NCI-H524 (cell line): ENCODE data around the gene NEURL1.
A peak's percentile ranks its signal among the peaks of the same experiment; 100 is the strongest.
"Not testable (repeated sequence)": the region's sequence is repeated elsewhere in the genome, so short reads cannot be mapped to it uniquely, and the experiment has no call there.

Experiments used
- DNase-seq, 2 experiments: peaks; one replicate each; lab custom pipeline; 2025; lab: John Stamatoyannopoulos, UW

NEURL1 gene

DNA sequence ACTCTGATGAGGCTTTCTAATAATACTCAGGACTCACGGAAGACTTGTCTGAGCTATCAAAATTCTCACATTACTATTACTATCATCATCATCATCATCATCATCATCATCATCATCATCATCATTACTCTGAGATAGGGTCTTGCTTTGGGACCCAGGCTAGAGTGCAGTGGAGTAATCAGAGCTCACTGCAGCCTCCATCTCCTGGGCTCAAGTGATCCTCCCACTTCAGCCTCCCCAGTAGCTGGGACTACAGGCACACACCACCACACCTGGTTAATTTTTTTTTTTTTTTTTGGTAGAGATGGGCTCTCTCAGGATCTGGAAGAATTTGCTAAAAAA lies 112.6 kb downstream of the NEURL1 start:
- DNase-seq, result not testable (repeated sequence)

DNA sequence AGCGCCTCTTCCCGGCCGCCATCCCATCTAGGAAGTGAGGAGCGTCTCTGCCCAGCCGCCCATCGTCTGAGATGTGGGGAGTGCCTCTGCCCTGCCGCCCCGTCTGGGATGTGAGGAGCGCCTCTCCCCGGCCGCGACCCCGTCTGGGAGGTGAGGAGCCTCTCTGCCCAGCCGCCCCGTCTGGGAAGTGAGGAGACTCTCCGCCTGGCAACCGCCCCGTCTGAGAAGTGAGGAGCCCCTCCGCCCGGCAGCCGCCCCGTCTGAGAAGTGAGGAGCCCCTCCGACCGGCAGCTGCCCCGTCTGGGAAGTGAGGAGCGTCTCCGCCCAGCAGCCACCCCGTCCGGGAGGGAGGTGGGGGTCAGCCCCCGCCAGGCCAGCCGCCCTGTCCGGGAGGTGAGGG lies 113.5 kb downstream of the NEURL1 start:
- DNase-seq, result not testable (repeated sequence)

DNA sequence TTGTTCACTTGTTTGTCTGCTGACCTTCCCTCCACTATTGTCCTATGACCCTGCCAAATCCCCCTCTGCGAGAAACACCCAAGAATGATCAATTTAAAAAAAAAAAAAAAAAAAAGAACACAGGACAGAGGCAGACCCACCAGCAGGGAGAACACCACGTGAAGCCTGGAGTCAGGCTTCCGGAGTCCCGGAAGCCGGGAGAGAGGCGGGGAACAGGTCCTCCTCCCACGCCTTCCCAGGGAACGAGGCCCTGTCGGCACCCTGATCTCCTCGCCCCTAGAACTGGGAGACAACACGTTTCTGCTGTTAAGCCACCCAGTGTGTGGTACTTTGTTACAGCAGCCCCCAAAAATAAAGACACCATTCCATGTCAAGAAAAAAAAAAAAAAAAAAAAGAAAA lies 114.6 kb downstream of the NEURL1 start:
- not testable (repeated sequence) for DNase-seq

DNA sequence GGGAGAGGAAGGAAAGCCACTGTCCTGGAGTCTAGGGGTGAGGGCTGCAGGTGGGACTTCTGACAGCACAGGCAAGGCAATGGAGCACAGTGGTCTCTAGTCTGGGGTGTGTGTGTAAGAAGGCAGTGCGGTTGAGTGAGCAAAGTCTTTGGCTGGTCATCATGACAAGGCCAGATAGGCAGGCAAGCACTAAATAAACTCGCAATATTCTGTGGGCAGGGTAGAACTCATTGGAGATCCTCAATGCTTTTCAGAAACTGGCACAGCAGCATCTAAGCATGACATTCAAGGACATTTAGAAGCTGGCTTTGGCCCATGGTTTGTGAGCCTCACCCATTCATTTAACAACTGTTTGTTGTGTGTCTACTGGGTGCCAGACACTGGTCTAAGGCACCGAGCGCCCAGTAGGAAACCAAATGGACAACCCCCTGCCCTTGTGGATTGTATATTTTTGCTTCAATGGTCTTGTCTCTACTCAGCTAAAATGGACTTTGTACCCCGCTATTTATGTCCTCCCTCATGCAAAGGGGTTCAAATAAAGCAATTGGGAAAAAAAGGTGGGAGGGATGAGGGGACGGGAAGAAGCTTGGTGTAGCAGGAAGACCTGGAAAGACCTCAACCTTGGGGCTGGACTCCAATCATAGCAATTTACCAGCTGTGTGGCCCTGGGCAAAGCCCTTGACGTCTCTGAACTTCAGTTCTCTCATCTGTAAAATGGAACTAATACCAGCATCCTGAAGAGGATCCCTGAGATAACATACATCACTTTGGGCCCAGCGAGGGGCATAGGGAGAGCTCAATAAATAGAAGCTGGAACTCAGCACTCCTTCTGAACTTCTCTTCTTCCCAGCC lies 116.0 kb downstream of the NEURL1 start:
- DNase-seq, result no peak

DNA sequence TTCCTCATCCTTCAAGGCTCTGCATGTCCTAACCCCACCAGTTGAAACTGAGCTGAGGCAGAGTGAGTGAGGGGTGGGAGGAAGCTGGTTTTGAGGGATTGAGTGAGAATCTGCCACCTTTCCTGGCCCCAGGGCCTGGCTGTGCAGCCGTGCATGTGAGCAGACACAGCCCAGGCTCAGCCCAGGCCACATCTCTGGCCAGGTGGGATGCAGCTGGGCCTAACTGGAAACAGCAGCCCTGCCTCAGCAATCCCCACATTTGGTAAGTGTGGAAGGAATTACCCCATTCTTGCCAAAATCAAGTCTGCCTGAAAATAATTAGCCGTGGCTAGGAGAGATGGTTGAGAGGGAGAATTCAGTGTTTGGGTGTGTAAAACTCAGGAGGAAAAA lies 116.6 kb downstream of the NEURL1 start:
- no peak for DNase-seq

DNA sequence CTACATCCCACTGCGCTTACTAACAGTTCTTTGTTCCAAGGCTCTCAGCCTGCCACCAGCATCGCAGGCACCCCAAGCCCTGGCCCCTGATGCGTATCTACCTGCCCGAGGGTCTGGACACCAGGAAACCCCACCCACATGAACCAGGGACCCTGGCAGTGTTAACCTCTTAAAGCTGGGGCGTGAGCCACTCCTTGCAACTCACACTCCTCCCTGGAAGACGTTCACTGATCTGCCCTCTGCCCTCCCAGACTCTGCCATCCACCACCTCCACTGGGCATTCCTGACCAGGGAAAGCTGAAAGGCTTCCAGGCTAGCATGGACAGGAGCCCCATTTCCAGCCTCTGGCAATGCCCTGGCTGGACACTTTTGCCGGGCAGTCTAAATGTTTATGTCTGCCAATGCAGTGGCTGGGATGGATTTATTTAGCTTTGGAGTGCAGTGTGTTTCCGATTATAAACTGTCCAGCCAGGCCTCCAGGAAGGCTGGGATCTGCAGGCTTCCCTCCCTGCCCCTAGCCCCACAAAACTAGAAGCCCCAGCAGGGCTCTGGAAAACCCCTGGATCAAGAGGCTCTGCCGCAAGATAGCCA lies 117.5 kb downstream of the NEURL1 start:
- no peak for DNase-seq

DNA sequence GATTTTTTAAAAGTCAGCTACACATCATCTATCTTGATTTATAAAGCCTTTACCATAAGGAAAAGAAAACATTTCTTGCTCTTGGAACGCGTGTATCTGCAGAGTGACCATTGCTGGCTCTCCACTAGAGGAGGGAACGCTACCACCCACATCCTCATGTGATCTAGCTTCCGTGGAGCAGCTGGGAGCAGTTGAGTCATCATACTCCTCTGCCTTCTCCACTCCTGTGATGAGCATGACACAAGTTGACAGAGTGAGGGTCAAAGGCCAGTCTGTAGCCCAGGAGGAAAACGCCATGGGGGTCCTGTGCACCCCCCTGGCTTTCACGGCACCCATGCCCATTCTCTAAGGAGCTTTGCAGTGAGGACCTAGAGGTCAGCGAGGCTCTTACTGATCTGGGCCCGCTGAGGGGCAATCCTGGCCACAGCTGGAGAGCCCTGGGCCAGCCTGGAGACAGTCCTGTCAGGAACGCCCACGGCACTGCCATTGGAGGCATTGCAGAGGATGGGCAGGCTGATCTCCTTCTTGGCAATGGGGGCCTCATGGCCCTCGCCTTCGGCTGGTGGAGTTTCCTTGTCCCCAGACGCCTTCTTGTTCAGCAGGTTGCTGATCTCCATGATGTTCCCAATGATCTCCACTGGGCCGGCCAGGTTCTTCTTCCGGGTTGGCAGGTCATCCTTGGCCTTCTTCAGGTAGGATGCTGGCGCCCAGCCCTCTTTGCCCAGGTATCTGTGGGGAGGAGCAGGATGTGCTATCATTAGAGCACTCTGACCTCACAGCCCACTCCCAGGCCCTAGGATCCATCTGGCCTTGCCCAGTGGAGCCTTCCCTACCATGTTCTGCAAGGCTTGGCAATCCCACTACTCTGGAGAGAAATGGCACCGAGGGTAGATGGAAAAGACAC lies 119.2 kb downstream of the NEURL1 start:
- no peak for DNase-seq

DNA sequence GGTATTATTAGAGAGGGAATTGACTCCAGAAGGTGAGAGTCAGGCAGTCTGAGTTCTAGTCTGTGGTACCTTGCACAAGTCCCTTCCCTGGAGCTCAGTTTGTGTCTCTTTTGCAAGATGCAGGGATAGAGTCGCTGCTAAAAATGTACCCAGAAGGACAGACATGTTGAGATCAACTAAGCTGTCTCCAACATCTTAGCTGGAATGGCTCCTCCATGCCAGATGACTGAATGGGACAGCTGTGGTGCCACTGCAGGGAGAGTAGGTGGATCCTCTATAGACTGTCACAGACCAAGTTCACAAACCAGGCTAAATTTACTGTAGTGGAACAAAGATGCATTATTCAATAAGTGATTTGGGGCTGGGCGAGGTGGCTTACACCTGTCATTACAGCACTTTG lies 120.1 kb downstream of the NEURL1 start:
- DNase-seq, result no peak

DNA sequence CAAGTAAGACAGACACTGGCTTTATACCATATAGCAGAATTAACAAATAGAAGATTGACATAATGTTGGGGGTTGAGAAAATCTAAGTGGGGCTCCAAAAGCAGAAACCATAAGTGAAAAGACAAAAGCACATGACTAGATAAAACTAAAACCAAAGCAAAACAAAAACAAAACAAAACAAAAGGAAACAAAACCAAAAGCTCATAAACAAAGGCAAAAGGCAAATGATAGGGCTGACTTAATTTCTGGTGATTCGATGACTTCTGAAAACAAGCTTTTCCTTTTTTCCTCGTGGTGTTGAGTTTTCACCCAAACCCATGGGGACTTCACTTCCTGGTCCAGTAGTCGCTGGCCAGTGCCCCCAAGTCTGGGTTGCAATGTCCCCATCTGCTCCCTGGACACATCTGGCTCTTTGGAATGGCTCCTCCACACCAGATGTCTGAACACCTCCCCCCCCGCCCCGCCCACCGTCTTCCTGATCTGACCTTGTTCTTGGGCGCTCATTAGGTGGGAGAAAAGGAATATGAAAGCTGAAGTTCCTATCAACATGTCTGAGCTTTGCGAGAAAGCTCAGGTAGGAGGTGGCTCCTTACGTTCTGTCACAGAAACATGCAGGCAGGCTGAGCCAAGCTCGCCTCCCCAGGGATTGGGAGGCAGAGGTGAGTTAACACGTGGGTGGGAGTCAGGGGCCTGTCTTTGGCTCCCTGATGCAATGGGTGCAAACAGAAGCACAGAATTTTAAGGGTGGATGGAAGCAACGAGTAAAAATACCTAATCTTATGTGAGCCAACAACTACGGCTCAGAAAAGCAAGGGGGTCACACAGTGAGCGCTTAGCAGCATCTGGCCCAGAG lies 121.0 kb downstream of the NEURL1 start:
- DNase-seq, result no peak

DNA sequence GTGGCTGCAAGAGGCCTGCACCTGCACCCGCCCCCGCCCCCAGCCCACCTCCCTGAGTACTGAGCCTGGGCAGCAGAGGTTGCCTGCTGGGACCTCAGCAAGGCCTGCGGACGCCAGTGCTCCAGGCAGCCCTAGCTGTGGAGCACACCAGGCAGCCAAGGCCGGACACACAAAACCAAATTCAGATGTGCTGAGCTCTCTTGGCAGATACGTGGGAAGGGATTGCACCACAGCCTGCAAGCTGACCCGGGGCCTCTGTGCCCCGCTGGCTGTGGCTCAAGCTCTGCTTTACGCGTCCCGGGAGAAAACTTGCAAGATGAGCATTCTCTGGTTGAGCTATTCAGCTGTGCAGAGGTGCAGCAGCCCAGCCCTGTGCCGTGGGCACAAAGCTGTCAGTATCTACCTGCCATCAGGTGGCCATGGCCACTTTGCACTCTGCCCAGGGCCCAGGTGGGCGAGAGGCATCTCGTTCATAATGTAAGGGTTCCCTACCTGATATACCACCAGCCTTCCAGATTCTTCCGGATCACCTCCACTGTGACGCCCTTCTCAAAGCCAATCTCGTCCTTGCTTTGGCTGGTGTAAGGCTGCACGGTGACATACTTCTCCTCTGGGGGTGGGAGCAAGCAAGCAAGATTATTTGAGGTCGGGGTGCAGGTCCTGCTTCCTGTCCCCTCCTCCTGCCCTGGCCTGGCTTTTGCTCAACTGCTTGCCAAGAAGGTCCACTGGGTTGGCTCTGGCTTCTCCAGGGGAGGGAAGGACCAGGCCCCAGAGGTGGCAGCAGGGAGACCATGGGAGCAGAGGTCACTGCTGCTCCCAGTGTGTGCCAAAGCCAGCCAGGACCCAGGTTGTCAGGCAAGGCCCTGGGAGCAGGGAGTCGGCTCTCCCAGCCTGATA lies 123.4 kb downstream of the NEURL1 start:
- no peak for DNase-seq

DNA sequence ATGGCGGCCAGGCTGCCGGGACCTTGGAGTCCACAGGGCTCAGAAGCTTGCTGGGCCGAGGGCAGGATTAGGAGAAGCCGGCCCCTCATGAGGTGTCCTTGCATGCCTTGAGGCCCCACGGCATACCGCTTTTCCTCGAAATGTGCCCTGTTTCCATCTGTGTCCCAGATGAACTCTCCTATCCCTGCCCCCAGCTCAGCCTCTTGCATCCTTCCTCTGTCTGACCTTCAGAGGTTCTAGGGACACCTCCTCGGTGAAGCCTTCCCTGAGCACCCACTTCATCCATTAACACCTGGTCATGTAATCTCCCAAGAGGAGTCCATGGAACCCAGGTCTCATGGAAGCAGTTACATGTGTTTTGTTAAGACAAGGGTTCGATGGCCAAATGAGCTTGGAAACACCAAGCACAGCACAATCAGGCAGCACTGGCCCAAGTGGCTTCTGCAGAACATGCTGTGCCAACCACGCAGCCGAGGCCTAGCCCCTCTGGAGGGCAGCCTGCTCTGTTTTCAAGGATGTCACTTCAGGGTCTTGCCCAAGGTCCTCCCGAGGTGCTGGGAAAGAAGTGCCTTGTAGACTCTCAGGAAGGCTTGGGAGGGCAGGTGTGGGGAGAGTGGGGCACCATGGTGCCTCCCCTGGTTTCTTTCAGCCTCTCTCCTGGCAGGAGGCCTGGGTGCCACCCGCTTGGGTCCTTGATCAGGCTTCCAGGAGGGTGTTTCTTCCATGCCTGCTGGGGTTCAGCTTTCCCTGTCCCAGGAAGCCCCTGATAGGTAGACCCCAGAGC lies 124.3 kb downstream of the NEURL1 start:
- no peak for DNase-seq

DNA sequence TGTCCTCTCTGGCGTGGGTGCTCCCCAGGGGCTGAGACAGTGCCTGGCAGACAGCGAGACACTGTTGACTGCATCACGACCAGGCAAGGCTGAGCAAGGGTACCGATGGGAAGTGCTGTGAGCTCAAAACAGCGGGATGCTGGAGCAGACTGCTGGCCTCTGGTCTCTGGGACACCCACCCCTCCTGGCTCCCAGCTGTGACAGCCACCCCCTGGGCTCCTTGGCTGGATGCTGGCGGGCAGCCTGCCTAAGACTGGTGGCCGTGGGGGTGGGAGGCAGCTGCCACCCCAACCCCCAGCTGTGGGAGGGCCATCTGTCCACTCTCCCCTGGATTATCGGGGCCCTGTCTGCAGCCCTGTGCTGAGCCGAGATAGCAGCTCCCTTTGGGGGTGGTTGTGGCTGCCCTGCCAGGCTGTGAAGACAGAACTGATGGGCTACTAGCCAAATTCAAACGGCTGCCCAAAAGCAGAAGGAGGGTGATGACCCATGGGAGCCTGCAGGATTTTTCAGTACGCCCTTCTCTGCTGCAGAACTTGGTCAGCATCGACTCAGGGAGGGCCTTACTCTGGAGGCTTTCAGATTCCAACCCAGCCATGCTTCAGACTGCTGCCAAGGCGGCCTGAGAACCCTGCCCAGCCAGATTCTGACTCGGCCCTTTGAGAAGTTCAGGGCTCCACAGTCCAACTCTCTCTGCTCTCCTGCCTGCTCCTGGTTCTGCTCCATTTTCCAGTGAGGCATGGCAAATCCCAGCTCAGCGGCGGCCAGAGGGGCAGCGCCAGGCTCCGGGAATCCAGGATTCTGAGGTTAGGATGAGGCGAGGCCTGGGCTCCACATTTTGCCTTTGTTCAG lies 125.3 kb downstream of the NEURL1 start:
- DNase-seq, result peak in 1 of 2 experiments; percentile 55

DNA sequence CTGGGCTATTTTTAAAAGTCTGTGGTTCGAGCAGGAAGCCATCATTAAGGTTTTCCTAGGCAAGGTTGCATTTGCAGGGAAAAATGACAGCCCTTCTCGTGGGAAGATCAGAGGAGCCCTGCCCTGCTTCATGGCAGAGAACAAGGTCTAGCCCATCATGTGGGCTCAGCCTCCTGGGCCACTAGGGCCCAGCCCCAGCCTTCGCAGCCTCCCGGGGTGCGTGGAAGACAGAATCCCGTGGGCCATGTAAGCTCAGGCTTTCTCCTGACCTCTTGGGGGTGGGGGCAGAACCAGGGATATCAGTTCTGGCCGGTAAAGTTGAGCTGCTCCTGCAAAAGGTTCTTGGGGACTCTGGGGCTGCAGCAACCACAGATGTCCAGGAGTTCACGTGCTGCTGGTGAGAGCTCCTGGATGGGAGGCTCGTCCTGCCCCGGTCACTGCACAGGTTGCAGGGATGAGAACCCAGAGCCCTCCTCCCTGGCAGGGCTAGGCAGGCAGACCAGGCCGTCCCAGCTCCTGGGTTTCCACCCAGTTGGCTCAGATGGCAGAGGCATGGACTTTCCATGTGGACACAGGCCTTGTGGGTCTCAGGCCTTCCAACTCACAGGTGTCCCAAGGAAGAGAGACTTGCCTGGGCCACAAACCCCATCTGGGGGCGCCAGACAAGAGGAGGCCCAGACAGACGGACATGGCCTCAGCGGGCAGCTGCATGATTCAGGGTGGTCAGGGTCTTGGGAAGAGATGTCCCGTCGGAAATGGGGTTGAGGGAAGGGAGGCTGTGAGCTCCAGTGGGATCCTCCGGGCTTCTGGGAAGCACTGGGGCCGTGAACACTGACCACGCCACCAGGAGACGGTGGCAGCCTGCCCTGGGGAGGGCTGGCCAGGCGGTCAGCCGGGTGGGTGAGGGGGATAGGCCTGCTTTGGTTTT lies 126.2 kb downstream of the NEURL1 start:
- no peak for DNase-seq

DNA sequence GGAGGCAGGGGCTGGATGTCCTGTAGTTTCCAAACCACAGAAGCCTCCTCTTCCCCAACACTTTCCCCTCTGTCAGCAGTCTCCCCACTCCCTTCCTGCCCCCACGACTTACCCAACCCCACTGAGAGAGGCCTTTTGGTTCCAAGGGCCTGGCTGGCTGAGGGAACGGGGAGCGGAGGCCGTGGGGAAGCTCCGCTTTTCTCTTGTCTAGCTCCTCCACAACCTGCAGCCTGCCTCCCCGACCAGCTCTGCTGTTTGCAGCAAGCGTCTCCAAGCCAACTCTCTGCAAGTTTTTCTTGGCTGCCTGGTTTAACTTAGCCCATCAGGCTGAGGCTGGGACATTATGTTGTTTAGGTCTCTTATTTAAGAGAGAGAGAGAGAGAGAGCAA lies 126.8 kb downstream of the NEURL1 start:
- DNase-seq, result no peak

DNA sequence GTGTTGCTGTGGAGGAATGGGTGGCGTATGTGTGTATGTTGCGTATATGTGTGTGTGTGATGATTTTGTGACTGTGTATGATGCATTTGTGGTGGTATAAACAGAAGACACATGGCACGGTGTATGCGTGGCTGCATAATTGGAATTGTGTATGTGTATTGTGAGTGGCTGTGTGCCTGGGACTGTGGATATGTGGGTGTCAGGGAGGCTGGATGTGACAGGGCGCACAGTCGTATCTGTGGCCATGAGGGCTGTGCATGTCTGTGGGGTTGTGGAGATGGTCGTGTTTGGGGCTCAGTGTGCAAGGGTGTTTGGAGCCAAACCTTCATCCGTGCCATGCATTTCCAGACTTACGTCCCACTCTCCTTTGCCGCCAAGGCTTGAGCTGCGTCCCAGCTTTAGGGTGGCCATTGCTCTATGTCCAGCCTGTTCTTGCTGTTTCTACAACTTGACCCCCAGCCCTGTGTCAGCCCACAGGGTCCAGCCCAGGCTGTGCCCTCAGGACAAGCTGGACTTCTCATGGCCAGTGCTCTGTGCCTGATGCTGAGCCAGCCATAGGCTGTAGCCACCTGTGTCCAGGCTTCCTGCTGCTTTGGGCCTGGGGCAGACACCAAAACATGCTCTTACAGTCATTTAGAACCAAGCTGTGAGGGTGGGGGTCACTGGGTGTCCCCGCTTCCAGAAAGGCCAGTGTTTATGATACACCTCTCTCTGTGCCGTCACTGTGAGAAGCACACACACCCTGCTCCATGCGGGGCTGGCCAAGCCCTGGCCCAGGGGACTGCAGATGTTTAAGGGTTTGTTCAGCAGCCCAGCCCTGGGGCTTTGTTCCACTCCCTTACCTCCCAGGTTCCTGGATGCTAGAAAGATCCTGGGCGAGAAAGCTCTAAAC lies 127.6 kb downstream of the NEURL1 start:
- DNase-seq, result no peak

DNA sequence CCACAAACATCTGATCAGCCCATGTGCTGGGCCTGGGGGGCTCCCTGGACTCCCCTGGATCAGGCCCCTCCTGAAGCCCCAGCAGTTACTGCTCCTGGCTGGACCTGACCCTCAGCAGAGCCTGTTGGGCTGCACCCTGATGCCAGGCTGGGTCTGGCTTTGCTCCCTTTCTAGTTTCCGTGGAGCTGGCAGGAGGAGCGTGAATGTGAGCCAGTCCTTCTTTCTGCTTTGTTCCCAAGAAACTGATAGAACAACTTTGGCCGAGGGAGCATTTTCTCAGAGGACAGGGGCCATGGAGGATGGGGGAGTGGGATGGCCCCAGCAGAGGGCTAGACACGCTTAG lies 128.2 kb downstream of the NEURL1 start:
- DNase-seq, result no peak

DNA sequence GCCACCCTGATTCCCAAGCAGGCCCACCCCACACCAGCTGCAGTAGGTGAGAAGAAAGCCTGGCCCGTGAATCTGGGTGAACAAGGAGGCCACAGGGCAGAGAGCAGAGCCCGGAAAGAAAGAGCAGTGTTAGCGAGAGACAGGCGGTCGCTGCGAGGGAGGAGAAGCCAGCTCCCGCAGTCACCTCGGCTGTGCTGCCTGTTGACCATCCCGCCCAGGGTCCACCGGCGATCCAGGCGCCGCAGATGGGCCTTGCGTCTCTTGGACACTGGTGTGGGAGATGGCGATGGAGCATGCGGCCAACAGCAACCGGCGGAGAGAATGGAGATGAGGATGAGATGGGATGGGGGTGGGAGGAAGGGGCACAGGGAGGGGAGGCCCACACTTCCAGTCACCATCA lies 128.8 kb downstream of the NEURL1 start:
- no peak for DNase-seq
